ENCODE results near the gene LMNB1.
"Not testable (repeated sequence)": the region's sequence is repeated elsewhere in the genome, so short reads cannot be mapped to it uniquely, and the experiment has no call there.

LMNB1 gene

DNA sequence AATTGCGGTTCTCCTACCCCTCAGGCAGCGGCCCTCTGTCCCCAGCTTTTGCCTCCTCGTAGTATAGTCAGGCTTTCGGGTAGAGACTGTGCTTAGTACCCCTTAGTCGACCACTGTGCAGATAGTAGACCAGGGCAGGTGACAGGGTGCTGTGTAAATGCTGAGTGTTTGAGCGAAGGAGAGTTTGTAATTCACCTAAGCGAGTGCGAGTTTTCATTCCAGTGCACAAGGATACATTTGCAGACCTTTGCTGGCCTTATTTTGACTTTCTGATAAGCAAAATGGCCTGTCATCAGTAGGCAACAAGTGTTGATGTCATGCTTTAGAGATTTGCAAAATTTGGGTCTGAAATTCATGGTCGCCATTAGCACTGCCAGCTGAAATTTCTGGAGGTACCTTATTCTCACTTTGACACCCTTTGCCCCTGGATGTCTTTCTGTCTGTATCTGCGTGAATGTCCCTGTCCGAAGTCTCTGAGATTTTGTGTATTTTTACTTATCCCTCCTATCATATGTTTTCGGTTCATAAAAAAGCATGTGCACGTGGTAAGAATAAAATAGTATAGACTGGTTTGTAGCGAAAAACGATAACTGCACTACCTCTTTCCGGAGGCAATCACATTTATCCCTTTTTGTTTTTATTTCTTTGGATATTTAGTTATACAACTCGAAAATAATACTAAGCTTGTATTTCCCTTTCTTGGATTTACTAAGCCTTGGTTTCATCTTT, 1.9 kb downstream of the LMNB1 start:
- no peak for DNase-seq (ENCODE audit: low read depth in 2 of 3, low spot score in 1 of 3)

DNA sequence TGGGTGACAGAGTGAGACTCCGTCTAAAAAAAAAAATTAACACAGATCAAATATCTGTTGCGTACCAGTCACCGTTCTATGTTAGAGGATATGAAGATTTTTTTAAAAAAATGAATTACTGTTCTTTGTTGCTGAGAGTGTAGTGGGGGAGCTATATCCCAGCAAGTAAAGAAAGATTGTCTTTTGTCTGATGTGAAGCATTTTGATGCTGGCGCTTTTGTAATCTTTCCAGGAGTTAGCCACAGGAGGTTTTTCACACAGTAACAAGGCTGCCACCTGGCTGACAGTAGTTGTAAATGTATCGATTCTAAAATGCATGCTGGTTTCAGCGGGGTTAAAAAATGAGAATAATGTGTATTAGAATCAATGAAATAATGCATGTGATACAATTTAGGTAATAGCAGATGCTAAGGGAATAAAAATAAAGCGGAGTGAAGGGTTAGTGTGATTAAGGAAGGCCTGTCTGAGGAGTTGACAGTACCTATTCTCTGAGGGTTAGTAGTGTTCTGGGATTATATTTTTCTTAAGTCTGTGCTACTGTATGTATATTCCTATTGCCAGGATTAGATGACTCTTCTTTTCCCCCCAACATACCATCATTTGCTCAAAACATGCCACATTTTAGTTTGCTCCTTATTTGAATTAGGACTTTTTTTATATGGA, 3.4 kb downstream of the LMNB1 start:
- DNase-seq (ENCODE audit: low read depth in 2 of 3, low spot score in 1 of 3), result peak in 1 of 3 donors; percentile 42

DNA sequence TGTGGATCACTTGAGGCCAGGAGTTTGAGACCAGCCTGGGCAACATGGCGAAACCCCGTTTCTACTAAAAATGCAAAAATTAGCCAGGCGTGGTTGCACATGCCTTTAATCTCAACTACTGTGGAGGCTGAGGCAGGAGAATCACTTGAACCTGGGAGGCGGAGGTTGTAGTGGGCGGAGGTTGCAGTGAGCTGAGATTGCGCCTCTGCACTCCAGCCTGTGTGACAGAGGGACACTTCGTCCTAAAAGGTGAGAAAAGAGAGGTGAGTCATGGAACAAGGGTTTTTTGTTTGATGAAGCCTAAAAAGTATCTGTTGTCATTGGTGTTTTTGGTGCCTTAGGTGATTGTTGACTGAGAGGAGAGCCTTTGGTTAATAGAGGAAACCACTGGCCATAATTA, 11.5 kb downstream of the LMNB1 start:
- DNase-seq (ENCODE audit: low read depth in 2 of 3, low spot score in 1 of 3), result not testable (repeated sequence)

DNA sequence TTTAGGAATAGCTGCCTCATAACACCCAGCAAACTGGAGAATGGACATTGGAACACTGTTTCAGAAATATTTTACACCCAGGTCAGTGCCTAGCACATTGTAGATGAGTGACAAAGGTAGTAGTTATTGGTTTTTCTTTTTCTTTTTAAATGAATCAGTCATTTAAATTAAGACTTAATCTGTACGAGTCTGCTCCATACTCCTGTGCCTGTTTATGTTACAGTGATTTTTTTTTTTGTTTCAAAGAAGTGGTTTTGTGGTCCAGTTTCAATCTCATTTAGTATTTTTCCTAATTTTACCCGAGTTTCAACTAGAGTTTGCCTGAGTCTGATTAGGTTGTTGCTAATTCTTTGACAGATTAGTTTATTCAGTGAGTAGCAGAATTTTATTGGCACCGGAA, 16.2 kb downstream of the LMNB1 start:
- DNase-seq (ENCODE audit: low read depth in 2 of 3, low spot score in 1 of 3), result no peak

DNA sequence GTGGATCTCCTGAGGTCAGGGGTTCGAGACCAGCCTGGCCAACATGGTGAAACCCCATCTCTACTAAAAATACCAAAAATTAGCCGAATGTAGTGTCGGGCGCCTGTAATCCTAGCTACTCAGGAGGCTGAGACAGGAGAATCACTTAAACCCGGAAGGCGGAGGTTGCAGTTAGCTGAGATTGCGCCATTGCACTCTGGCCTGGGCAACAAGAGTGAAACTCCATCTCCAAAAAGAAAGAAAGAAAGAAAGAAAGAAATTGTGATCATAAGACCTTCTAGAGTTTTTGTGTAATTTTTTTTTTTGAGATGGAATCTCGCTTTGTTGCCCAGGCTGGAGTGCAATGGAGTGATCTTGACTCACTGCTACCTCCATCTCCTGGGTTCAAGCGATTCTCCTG, 16.7 kb downstream of the LMNB1 start:
- not testable (repeated sequence) for DNase-seq (ENCODE audit: low read depth in 2 of 3, low spot score in 1 of 3)

DNA sequence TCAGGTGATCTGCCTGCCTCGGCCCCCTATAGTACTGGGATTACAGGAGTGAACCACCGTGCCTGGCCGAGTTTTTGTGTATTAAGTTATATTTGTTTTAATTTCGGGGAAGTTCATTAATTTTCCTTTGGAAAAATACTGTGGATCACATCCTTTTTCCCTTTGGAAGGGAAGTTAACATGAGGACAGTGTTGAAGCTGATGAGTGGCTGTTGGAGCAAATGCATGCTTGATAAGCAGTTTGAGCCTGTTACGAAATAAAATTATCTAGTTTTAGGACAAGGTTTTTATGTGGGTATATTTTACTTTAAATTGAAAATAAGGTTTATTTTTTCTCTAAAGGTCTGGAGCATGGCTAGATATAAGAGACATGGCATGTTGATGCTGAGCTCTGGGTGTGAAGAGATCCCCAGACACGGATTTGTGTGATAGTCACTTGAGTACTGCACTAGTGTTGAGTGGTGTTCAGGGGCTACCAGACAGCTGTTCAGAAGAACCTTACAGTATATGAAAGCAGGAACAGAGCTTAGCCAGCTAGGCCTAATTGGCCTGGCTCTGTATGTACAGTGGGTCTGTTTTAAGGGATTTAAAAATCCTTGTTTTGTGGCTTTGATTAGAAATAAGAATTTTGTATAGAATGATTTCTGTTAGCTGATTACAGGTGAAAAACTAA, 17.4 kb downstream of the LMNB1 start:
- no peak for DNase-seq (ENCODE audit: low read depth in 2 of 3, low spot score in 1 of 3)

DNA sequence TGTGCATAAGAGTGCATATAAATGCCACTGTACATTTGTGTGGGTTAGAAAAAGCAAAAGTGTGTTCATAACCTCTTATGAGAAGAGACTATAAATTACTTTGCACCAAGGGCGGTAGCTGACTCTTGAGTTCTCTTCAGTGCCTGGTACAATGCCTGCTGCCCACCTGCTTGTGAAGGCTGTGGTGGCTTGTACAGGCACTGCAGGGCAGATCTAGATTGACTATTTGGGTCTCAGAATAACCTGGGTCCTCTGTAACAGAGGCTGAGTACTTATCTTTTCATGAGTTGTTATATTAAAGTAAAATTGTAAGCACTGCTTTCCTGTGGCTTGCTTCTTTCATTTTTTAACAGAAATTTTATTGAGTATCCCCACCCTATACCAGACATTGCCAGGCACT, 22.8 kb downstream of the LMNB1 start:
- DNase-seq (ENCODE audit: low read depth in 2 of 3, low spot score in 1 of 3), result no peak

DNA sequence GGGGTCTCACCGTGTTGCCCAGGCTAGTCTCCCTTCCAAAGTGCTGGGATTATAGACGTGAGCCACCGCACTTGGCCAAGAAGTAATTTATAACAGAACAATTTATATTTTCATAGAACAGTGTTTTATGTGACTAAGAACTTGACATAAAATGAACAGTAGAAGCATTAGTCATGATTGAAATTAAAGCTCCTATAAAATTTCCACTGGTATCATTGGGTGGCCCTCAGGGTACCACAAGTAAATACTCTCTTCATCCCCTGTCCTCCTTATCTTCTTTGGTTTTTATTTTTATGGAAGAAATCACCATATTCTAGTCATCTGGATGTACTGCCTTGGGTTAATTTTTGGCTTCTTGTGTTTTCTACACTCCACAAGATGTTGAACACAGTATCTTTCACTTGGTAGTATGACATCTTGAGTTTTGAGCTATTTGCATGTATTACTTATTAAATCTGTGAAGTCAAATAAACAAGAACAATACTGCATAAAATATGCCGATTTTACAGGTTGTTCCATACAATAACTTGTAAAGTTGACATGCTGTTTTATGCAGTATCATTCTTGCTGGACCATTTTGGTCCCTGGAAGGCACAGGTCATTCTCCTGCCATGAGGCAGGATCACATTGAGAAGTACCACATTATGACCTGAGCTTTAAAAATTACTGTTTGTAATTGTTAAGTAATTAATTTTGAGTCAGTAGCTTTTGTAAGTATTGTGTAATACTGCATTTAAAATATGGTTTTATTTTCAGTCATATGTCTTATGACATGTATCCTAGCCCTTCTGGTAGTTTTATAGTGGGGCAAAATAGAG, 24.4 kb downstream of the LMNB1 start:
- DNase-seq (ENCODE audit: low read depth in 2 of 3, low spot score in 1 of 3), result no peak

DNA sequence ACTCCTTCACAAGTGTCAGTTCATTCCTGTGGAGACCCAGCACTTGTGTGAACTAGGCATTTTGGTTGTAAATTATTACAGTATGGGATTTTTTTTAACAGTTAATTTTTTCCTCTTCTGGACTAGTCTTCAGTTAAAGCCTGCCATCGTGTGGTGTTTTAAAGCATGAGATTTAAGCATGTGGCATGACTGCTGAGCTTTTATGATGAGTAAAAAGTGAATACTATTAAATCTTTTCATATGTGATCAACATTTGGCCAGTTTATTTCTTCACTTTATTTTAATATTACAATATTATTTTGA, 25.0 kb downstream of the LMNB1 start:
- DNase-seq (ENCODE audit: low read depth in 2 of 3, low spot score in 1 of 3), result no peak

DNA sequence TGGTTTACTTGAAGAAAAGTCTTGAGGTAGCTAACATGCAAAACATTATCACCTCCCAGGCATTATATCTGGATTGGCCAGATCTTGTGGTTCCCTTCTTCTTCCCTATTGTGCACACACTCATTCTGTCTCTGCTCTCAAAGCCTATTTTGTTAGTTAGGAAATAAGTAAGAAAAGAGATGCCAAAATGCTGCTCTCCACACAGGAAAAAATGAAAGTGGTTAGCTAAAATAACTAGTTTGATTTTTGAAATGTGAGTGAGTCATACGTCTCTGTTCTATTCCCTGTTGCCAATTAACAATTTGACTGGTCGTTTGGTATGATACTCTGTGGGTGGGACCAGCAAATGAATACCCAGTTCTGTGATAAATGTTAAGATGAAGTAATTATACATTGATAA, 28.1 kb downstream of the LMNB1 start:
- DNase-seq (ENCODE audit: low read depth in 2 of 3, low spot score in 1 of 3), result no peak

DNA sequence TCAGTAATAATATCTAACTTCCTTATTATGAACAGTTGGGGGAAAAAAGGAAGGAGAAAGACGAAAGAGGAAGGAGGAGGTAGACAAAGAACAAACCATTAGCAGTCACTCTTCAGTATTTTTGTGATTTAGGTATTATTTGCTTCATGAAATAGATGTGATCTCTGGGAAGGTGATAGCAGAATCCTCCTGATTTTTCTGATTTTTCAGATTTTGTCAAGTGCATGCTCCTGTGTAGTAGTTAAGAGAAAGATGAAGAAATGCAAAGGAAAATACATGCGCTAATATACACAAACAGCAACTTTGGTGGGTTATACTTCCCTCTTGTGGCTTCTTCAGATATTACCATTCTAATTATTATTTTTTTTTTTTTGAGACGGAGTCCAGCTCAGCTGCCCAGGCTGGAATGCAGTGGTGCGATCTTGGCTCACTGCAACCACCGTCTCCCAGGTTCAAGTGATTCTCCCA, 31.6 kb downstream of the LMNB1 start:
- DNase-seq (ENCODE audit: low read depth in 2 of 3, low spot score in 1 of 3), result no peak

DNA sequence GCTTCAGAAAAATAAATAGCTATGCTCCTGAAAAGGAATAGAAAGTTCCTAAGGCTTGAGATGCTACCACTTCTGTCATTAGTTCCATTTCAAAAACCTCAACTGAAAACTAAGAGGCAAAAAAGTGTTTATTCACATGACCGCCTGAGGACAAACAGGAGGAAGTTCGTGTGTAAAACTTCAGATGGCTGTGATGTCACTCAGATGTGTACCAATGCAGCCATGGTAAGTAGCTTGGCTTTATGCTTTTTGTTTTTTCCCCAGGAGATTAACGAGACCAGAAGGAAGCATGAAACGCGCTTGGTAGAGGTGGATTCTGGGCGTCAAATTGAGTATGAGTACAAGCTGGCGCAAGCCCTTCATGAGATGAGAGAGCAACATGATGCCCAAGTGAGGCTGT, 33.0 kb downstream of the LMNB1 start:
- DNase-seq (ENCODE audit: low read depth in 2 of 3, low spot score in 1 of 3), result no peak

DNA sequence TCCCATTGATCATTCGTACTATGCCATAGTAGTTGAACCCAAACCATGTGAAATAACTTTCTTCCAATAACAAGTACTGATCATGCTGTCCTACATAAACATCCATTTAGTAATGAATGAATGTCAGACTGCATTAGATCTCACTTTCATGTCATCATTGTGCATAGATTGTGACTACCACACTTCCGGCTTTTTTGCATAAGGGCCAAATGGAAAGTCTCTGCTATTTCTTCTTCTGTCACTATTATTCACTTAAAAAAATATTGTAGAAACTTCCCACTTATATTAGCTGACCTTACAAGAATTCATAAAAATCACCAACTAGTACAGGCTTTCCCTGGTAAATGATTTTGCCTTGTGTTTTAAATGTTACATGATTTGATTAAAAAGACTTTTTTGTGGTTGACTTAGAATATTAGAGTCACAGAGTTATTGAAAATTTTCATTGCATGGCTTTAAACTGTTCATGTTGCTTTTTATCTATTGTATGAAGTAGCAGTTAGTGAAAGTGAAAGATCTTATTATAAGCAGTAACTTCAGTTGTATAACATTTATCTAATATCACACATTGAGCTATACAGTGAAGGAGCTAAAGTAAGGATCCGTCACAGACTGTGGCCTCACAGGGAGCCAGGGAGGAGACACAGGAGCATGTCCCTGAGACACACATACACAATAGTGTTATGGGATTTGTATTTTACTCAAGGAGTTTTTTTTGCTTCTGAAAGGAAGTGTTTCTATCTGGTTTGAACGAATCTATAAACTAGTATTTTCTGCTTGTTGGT, 33.9 kb downstream of the LMNB1 start:
- no peak for DNase-seq (ENCODE audit: low read depth in 2 of 3, low spot score in 1 of 3)

DNA sequence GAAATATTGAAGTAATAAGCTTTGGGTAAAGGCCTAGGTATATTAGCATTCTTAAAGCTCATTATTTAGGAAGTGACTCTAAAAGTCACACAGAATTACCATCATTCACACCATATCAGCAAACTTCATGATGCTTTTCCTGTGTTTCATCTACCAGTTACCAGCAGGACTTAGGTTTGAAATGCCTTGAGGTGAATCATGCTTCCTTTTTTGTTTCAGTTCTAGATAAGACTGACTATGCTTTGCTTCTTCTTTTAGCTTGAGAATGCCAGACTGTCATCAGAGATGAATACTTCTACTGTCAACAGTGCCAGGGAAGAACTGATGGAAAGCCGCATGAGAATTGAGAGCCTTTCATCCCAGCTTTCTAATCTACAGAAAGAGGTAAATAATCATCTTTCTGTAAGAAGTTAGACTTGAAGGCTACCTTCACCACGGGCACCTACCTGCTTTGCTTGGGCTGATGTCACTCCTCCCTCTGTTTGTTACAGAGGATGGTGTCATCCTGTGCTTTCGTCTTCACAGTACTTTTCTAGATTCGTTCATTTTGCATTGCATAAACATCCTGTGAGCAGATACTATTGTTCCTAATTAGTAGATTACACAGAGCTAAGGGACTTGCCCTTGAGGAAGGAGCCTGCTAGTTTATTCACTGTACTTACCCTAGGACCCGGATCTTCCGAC, 34.7 kb downstream of the LMNB1 start:
- DNase-seq (ENCODE audit: low read depth in 2 of 3, low spot score in 1 of 3), result peak in 2 of 3 donors; percentile 5 to 42

DNA sequence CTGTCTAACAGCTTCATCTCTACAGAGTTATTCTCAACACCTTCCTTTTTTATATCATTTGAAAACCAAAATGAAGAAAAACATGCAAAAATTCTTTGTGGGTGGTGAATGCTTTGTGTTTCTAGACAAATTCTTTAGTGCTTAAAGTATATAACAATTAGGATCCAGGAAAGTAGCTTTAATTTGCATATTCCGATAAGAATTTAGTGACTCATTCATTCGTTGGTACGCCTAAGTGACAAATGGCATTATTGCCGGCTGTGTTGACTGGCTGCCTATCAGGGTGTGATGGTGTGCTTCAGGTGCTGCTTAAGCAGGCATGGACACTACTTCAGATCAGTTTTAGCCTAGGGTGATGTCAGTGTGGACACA, 35.2 kb downstream of the LMNB1 start:
- no peak for DNase-seq (ENCODE audit: low read depth in 2 of 3, low spot score in 1 of 3)

DNA sequence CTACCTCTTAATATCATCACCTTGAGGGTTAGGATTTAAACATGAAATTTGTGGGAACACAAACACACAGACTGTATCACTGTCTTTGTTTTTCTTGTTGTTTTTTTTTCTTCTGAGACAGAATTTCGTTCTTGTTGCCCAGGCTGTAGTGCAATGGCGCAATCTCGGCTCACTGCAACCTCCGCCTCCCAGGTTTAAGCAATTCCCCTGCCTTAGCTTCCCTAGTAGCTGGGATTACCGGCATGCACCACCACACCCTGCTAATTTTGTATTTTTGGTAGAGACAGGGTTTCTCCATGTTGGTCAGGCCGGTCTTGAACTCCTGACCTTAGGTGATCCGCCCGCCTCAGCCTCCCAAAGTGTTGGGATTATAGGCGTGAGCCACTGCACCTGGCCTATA, 36.9 kb downstream of the LMNB1 start:
- not testable (repeated sequence) for DNase-seq (ENCODE audit: low read depth in 2 of 3, low spot score in 1 of 3)

DNA sequence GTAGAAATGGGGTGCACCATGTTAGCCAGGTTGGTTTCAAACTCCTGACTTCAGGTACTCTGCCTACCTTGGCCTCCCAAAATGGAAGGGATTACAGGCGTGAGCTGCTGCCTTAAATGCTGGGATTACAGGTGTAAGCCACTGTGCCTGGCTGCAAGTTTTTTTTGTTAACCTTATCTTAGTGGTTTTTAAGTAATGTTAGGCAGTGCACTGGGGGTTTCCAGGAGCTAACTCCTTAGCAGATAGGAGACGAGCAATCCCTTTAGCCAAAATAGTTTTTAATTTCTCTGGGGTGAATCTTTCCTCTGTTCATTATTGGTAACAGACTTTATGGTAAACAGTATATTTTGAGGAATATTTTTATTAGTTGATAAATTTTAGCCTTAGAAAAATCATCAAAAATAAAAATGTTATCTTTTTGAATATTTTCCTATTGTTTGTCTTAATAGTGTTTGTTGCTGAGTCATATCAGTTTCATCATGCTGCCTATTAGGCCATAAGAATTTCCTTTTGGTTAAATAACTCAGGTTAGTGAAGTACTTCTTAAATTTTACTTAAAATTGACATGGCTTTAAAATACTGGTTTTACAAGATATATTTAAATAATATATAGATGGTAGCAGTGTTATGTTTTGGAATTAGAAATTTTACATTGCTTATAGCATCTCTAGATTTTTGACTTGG, 37.9 kb downstream of the LMNB1 start:
- no peak for DNase-seq (ENCODE audit: low read depth in 2 of 3, low spot score in 1 of 3)

DNA sequence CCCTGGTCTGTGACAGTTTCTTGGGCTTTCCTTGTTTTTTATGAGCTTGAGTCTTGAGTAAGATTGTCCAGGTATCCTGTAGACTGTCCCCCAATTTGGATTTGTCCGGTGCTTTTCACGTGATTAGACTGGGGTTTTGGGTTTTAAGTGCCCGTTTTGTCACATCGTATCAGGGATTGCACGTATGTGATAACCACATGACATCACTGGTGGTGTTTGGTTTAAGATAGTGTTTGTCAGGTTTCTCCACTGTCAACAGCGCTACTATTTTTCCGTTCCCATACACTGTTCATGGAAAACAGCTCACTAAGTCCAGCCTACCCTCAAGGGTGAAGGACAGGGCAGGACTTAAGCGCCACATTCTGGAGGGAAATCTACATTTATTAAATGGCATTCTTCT, 39.7 kb downstream of the LMNB1 start:
- DNase-seq (ENCODE audit: low read depth in 2 of 3, low spot score in 1 of 3), result no peak

DNA sequence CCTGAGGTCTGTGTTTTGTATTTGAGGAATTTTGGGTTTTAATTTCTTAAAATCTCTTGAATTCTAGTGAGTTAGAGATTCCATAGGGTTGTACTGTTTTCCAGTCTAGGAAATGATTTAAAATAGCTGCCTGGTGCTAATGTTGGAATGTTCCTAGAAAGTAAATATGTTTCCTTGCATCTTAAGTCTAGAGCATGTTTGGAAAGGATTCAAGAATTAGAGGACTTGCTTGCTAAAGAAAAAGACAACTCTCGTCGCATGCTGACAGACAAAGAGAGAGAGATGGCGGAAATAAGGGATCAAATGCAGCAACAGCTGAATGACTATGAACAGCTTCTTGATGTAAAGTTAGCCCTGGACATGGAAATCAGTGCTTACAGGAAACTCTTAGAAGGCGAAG, 41.8 kb downstream of the LMNB1 start:
- DNase-seq (ENCODE audit: low read depth in 2 of 3, low spot score in 1 of 3), result no peak

DNA sequence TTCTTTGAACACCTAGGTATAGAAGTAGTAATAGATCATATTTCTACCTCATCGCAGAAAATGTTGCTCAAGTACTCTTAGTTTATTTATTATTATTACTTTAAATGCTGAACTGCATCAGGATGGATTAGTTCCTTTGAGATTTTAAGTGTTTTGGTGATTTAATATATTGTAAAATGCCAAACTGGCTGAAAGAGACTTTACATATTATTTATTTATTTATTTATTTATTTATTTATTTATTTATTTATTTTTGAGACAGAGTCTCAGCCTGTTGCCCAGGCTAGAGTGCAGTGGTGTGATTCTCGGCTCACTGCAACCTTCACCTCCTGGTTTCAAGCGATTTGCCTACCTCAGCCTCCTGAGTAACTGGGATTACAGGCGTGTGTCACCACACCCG, 42.3 kb downstream of the LMNB1 start:
- DNase-seq (ENCODE audit: low read depth in 2 of 3, low spot score in 1 of 3), result no peak
